HG02623 (cell line): ENCODE results near the gene PTX4.
A peak's percentile ranks its signal among the peaks of the same experiment; 100 is the strongest.
"Not testable (repeated sequence)": the region's sequence is repeated elsewhere in the genome, so short reads cannot be mapped to it uniquely, and the experiment has no call there.

Experiments used
- ATAC-seq: cut with Tn5 transposase; IDR thresholded peaks from one replicate; pipeline ENCODE4 v1.9.1; 2021; ENCODE audit warnings: moderate library complexity; ENCODE audit not compliant: unreplicated experiment

PTX4 gene

GRCh38 chr16:1486551-1487390 is 2.0 kb downstream of the PTX4 start:
- ATAC-seq: no peak

- ATAC-seq: no peak
Measured at GRCh38 chr16:1485847-1486496, 2.8 kb downstream of the PTX4 start.

DNA sequence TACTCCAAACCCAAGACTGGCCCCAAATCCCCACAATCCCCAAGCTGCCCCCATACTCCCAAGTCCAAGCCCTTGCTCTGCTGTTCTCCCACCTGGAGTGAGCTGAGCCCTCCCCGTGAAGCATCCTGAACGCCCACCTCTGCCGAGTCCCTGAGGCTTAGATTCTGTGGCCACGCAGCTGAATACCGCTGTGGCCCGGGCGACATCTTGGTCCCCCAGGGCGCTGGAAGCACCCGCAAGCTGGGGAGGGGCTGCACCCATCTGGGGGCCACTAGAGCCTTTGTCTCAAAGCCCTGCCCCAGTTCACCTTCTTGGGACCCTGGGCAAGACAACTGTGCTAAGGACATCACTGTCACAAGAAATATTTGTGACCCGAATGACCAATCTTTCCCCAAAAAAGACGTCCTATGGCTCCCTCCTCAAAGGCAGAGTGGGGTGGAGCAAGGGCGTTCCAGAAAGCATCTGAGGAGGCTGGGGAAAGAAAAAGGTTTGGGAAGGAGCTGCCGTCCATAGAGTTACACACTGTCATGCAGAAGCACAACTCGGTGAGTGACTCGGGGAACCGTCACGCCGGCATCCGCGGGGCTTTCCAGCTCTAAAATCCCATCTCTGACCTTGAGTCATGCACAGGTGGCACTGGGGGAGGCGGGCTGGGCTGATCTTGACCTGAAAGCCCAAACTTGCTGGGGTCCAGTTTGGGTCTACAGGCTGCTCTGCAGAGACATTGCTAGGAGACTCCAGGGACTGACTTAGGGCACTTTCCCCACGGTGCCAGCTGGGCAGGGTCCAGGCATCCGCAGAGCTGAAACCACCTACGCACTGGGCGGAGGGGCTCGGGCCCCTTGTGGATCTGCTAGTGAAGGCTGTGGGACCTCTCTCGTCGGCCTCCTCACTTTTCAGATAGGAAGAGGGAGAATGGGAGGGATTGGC is 6.6 kb downstream of the PTX4 start:
- ATAC-seq: no peak

DNA sequence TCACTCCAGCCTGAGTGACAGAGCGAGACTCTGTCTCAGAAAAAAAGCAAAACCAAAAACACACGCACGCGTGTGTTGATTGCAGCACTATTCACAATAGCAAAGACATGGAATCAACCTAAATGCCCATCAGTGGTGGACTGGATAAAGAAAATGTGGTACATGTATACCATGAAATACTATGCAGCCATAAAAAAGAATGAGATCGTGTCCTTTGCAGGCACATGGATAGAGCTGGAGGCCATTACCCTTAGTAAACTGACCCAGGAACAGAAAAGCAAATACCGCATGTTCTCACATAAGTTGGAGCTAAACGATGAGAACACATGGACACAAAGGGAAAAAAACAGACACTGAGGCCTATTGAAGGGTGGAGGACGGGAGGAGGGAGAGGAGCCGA is 9.8 kb downstream of the PTX4 start:
- not testable (repeated sequence) for ATAC-seq

DNA sequence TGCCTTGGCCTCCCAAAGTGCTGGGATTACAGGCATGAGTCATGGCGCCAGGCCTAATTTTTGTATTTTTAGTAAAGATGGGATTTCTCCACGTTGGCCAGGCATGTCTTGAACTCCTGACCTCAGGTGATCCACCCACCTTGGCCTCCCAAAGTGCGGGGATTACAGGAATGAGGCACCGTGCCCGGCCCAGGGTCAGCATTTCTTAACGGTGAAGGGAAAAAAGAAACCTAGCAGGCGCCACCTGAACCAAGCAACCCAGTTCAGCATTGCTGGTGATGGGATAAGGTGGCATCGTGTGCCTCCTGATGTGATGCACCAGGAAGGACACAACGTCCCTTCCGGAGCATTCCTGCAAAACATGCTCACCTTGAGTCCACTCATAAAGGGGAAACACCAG is 11.7 kb downstream of the PTX4 start:
- ATAC-seq: no peak

DNA sequence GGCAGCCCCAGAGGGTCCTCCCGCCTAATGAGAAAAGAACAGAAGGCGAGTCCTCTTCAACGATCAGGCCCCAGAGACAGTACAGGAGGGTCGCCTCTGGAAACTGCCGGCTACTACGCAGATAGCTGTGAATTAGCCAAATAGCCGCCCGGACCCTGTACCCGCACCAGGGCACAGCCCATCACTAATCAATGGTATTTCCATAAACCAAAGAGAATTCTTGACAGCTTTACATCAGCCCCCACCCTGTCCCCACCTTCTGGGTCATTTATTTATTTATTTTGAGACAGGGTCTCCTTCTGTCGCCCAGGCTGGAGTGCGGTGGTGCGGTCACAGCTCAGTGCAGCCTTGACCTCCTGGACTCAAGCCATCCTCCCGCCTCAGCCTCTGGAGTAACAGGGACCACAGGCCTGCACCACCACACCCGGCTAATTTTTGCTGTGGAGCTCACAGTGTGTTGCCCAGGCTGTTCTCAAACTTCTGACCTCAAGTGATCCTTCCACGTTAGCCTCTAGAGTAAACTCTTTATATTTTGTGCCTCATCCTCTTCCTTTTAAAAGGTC is 13.1 kb downstream of the PTX4 start:
- ATAC-seq: peak; percentile 8

- peak; percentile 80 for ATAC-seq
Measured at GRCh38 chr16:1474796-1475551, 13.8 kb downstream of the PTX4 start, which contains the start of gene CLCN7. TSS of gene CLCN7 (minus strand) at chr16:1475028. CDS start at chr16:1474974, 54 bp downstream.

DNA sequence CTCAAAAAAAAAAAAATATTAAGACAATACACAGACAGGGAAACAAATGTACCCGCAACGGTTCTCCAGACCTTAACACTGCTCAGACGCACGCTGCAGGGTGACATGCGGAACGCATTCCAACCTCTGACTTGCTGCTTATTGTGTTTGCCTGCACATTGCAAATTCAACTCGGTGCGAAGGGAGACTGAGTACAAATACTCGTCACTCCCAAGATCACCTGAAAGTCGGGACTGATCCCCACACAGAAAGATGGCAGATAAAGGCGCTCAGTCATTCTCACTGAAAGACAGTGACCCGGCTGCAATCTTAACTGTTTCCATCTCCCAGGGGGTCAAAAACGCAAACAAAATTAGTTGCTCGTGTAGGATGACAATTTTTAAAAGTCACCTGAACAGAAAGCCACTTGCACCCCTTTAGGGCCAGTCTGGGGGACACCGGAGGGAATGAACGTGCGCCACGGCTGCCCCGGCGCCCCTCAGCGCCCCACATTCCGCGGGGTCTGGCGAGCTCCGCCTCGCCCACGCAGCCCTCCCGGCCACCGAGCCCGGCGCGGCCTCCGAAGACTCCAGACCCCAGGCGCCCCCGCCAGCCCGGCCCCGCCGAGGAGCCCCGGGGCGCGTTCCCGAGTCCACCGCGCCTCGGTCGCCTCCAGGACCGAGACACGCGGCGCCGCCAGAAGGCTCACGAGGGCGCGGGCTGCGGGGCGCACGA is 14.5 kb downstream of the PTX4 start:
- peak; percentile 12 for ATAC-seq

DNA sequence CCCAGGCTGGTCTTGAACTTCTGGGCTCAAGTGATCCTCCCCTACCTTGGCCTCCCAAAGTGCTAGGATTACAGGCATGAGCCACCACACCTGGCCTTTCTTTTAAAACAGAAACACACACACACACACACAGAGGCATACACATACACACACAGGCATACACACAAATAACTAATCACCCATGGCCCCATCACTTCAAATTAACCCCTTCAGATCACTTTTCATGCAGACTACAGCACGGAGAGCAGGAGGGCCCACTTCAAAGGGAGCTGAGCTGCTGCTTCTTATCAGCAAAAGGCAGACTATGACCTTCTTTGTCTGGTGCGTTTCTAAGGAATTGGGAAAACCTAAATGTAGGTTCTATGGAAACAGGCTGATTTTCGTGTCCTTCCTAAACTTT is 15.8 kb downstream of the PTX4 start:
- no peak for ATAC-seq

DNA sequence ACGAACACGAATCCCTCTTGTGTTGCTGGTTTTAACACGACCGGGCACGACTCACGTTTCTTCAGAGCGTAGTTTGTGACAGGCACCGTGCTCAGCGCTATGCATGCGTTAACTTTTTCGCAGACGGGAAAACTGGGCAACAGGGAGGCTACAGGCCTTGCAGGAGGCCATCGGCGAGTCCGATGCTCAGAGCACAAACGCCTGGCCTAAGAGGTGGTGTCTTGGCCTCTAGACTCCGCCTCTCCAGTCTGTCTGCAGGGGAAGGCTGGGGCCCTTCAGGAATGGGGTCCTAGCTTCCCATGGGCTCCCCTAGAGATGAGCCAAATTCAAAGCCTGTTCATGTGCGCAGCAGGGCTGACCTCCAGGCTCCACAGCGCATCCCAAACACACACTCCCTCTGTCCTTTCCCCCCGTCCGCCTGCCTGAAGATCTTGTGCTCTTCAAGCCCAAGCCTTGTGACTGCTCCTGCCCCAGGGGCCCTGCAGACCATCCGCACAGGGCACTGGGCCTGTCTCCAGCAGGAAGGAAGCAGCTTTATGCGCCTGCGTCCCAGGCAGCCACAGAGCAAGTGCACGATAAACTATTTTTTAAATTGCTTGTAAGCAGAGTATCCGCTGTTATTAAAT is 17.1 kb downstream of the PTX4 start:
- no peak for ATAC-seq

DNA sequence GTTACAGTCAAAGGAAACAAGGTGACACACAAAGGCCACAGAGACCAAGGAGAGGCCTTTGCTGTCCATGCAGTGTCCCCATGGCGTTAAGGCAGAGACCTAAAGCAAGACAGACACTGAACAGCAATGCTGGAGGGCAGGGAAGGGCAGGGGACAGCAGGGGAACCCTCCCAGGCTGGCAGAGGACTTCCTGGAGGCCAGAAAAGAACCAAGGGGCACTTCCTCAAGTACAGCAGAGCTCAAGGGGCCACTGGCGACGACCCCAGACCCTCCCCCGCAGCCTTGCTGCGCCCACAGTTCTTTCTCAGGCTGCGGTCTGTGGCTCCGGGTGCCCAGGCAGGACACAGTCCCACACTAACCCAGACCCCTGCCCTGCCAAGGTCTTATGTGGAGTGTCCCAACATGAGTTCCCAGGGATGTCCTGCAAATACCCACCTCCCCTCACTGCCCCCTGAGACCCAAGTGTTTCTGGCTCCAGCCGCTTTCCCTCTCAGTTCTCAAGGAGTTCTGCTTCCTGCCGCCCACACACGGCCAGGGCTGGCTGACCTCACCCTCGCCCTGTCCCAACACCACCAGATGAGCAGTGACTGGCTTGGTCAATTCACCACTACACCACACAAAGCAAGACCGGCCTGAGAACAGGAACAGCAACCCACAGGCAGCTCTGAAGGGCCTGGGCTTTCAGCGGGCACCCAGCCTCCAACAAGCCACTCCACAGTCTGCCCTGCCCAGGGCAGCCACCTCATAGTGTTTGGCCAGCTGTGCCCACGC is 18.1 kb downstream of the PTX4 start:
- no peak for ATAC-seq

DNA sequence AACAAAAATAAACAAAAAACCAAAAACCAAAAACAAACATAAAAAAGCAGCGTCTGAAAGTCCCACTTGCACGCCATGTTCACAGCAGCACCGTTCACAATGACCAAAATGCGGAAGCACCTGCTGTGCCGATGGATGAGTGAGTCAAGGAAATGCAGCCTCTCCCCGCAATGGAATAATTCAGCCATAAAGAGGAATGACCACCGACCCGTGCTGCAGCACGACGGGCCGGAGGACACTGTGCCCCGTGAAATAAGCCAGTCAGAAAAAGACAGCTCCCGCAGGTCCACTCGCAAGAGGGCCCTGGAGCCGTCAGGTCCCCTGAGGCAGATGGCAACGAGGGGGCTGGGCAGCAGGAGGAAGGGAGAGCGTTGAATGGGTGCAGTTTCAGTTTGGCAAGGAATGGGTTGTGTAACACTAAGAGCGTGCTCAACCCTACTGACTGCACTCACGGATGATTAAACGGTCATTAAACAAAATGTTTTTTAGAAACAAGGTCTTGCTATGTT is 19.0 kb downstream of the PTX4 start:
- no peak for ATAC-seq

DNA sequence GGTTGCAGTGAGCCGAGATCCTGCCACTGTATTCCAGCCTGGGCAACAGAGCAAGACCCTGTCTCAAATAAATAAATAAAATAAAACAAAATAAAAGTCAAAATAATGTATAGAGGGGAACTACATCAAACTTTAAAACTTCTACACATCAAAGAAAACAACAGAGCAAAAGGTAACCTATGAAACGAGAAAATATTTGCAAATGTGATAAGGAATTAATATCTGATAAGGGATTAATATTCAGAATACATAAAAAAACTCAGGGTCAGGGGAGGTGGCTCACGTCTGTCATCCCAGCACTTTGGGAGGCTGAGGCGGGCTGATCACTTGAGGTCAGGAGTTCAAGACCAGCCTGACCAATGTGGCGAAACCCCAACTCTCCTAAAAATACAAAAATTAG is 19.6 kb downstream of the PTX4 start:
- ATAC-seq: not testable (repeated sequence)

DNA sequence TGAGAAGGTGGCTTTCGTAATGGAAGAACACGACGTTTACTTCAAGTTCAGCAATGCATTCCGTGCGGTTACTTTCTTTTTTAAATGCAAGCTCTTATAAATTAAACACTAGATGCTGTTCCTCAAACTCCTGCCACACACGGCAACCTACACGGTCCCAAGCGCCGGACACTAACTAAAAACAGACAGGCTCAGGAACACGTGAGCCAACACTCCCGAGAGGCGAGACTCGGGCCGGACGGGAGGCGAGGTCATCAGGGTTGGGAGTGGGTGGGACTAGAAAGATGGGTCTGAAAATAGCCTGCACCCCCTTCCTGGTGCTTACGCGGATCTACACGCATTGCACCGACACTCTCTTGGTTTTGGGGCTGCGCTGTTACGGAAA is 20.3 kb downstream of the PTX4 start:
- ATAC-seq: no peak

DNA sequence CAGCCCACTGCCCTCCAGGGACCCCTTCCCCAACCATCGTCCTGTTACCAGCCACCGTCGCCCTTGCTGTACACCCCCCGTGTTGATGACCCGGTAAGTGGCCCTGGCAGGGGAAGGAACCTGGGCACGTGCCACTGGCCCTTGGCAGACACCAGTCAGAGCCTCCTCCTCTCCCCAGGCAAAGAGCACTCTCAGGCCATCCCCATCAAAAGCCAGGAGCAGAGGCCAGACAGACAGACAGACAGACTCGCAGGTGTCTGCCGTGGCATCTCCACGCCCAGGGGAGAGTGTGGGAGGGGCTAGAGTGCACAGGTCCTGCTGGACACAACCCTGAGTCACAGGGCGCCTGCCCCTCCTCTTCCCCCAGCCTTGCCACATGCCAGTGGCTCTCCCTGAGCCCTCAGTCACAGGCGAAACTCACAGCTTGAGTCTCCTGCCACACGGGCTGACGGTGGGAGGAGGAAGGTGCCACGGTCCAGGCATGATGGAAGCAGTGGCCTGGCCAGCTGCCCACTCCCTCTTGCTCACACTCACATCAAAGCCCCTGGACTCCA is 21.7 kb downstream of the PTX4 start:
- no peak for ATAC-seq

DNA sequence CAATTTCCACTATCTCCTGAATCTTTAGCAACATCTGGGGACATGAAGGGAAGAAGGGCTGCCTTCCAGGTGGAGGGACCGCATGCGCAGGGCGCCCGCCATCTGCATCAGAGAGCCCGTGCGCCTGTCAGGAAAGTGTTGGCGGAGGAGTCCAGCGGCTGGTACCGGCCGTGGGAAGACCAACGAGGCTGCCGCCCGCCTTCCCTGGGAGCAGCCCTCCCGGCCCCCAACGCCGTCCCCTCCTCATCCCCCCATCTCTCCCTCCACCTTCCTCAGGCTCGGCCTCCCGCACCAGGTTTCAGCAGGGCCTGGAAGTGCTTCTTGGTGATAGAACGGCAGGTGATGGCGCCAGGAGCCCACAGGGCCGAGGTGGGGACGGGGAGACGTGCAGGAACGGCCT is 22.7 kb downstream of the PTX4 start:
- no peak for ATAC-seq

- ATAC-seq: no peak
Measured at GRCh38 chr16:1465567-1465915, 23.2 kb downstream of the PTX4 start.
